Calu3 (cell line): ENCODE measurements around the gene ROCK1. TPM values are rescaled to one million over a fixed set of nuclear protein-coding genes. Genes with fewer than 3 reads are reported as not detected.
"Not testable (repeated sequence)": the region's sequence is repeated elsewhere in the genome, so short reads cannot be mapped to it uniquely, and the experiment has no call there.

Source experiments
- BruUV-seq: library from RNA; stranded (reverse); fragments of 400-500 nt; replicated peaks from 2 replicates; lab custom pipeline; 2021; lab: Mats Ljungman, UMichigan
- CTCF ChIA-PET: fragments of 300-600 bp; sonication (Branson Sonifier 250); formaldehyde crosslinking; loops from one replicate; lab custom pipeline; 2022; ENCODE audit warnings: antibody characterized with exemption; lab: Charles Lee
- DNase-seq: peaks from one replicate; pipeline ENCODE4 v3.0.0; 2022
- H3K27ac Mint-ChIP-seq: one replicate; pipeline ENCODE4 v1.8.0; 2022; ENCODE audit warnings: mixed read lengths; ENCODE audit not compliant: unreplicated experiment
- H3K27me3 Mint-ChIP-seq: one replicate; pipeline ENCODE4 v1.8.0; 2022; ENCODE audit warnings: mixed read lengths; ENCODE audit not compliant: unreplicated experiment
- H3K36me3 Mint-ChIP-seq: one replicate; pipeline ENCODE4 v1.8.0; 2022; ENCODE audit warnings: mild to moderate bottlenecking, moderate library complexity, mixed read lengths; ENCODE audit not compliant: insufficient read depth, unreplicated experiment
- H3K4me1 Mint-ChIP-seq: one replicate; pipeline ENCODE4 v1.8.0; 2022; ENCODE audit warnings: mild to moderate bottlenecking, low read depth, mixed read lengths; ENCODE audit not compliant: unreplicated experiment
- H3K4me3 Mint-ChIP-seq: one replicate; pipeline ENCODE4 v1.8.0; 2022; ENCODE audit warnings: mild to moderate bottlenecking, low read depth, moderate library complexity, mixed read lengths; ENCODE audit not compliant: unreplicated experiment
- H3K9me3 Mint-ChIP-seq: one replicate; pipeline ENCODE4 v1.8.0; 2022; ENCODE audit warnings: low read depth, mixed read lengths; ENCODE audit not compliant: unreplicated experiment
- intact Hi-C: fragments of 100-400 bp; cut with micrococcal nuclease; formaldehyde crosslinking; loops from one replicate; pipeline ENCODE4 v1.10.0; 2022; ENCODE audit not compliant: unreplicated experiment
- total RNA-seq: library from RNA; stranded (reverse); gene quantifications from 2 replicates; pipeline ENCODE4 v1.2.3, GENCODE V29; 2022
- TF ChIP-seq, protein P1 (sequence below): fragments of 200-600 bp; IDR thresholded peaks from one replicate; pipeline ENCODE4 v1.8.0; 2022; ENCODE audit warnings: antibody characterized with exemption; ENCODE audit not compliant: unreplicated experiment

The ROCK1 gene
- total RNA-seq, 1 experiment from 2014 or later: 50.9 TPM

GRCh38 chr18:21141668-21142422 lies 30.2 kb upstream of the ROCK1 start:
- no peak overlapping the region for H3K4me3 Mint-ChIP-seq

GRCh38 chr18:21137719-21138488 lies 26.3 kb upstream of the ROCK1 start:
- intact Hi-C loops: loop anchor here (5.0 to 10.0 kb wide), 2 partner anchors 157 to 166 kb away; no protein-coding TSS in a partner anchor
- H3K9me3 Mint-ChIP-seq, CTCF ChIA-PET, H3K4me3 Mint-ChIP-seq, H3K27me3 Mint-ChIP-seq, H3K36me3 Mint-ChIP-seq, DNase-seq, BruUV-seq, H3K27ac Mint-ChIP-seq, H3K4me1 Mint-ChIP-seq: not testable (repeated sequence)

More at GRCh38 chr18:21141668-21142422, 30.2 kb upstream of the ROCK1 start:
- no peaks in the 10 kb centered on the region for H3K36me3 Mint-ChIP-seq
- TF ChIP-seq, protein P1, sequence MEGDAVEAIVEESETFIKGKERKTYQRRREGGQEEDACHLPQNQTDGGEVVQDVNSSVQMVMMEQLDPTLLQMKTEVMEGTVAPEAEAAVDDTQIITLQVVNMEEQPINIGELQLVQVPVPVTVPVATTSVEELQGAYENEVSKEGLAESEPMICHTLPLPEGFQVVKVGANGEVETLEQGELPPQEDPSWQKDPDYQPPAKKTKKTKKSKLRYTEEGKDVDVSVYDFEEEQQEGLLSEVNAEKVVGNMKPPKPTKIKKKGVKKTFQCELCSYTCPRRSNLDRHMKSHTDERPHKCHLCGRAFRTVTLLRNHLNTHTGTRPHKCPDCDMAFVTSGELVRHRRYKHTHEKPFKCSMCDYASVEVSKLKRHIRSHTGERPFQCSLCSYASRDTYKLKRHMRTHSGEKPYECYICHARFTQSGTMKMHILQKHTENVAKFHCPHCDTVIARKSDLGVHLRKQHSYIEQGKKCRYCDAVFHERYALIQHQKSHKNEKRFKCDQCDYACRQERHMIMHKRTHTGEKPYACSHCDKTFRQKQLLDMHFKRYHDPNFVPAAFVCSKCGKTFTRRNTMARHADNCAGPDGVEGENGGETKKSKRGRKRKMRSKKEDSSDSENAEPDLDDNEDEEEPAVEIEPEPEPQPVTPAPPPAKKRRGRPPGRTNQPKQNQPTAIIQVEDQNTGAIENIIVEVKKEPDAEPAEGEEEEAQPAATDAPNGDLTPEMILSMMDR: no peak
- intact Hi-C loops: no loop called here
- H3K4me1 Mint-ChIP-seq: no peaks in the 10 kb centered on the region
- H3K27ac Mint-ChIP-seq: no peak overlapping the region
- DNase-seq: no peak
- H3K9me3 Mint-ChIP-seq: no peaks in the 10 kb centered on the region
- CTCF ChIA-PET: no interaction called here
- no TSS peak for BruUV-seq
- H3K27me3 Mint-ChIP-seq: no peaks in the 10 kb centered on the region

GRCh38 chr18:21134895-21135294 lies 23.3 kb upstream of the ROCK1 start:
- no peaks in the 10 kb centered on the region for H3K4me1 Mint-ChIP-seq
- BruUV-seq: no TSS peak
- H3K27me3 Mint-ChIP-seq: no peaks in the 10 kb centered on the region
- CTCF ChIA-PET: no interaction called here
- H3K36me3 Mint-ChIP-seq: no peaks in the 10 kb centered on the region
- intact Hi-C loops: loop anchor here (5.0 to 10.0 kb wide), 2 partner anchors 160 to 163 kb away; no protein-coding TSS in a partner anchor
- no peak overlapping the region for H3K27ac Mint-ChIP-seq
- TF ChIP-seq, protein P1: no peak
- peak; percentile 18 for DNase-seq
- no peak overlapping the region for H3K4me3 Mint-ChIP-seq
- H3K9me3 Mint-ChIP-seq: no peaks in the 10 kb centered on the region

- Mint-ChIP-seq H3K36me3 (no peaks in the 10 kb centered on the region), H3K27me3 (no peaks in the 10 kb centered on the region), H3K4me3 (no peak overlapping the region), H3K4me1 (no peaks in the 10 kb centered on the region), H3K27ac (no peak overlapping the region), H3K9me3 (no peaks in the 10 kb centered on the region)
- intact Hi-C loops: loop anchor here (10.0 kb wide), 1 partner anchor 162 kb away; no protein-coding TSS in a partner anchor
- DNase-seq: no peak
- CTCF ChIA-PET: no interaction called here
- no TSS peak for BruUV-seq
- TF ChIP-seq, protein P1: no peak
Observed at GRCh38 chr18:21132398-21132918, 20.8 kb upstream of the ROCK1 start.
